Bronchial epithelial cell (primary cell): ENCODE data around the gene SNAPC5. TPM values are rescaled to one million over a fixed set of nuclear protein-coding genes. Genes with fewer than 3 reads are reported as not detected.

Experiments
- DNase-seq: peaks from one replicate; pipeline ENCODE4 v3.0.0-alpha.2; 2010; ENCODE audit warnings: low read depth
- FAIRE-seq: peaks from 2 replicates; lab custom pipeline; 2011; peaks lifted over from hg19 to GRCh38; lab: Jason Lieb, UNC
- H3K27me3 ChIP-seq: 2 replicates; pipeline ENCODE4 v1.5.1; 2011; ENCODE audit warnings: low read length; ENCODE audit not compliant: control insufficient read depth, insufficient read depth
- H3K36me3 ChIP-seq: 2 replicates; pipeline ENCODE4 v1.5.1; 2011; ENCODE audit warnings: low read length; ENCODE audit not compliant: control insufficient read depth, insufficient read depth
- H3K4me3 ChIP-seq: 2 replicates; pipeline ENCODE4 v1.5.1; 2011; ENCODE audit warnings: mild to moderate bottlenecking, low read depth, low read length, control low read depth
- CTCF ChIP-seq: IDR thresholded peaks from 2 replicates; pipeline ENCODE4 v1.5.1; 2011; ENCODE audit warnings: mild to moderate bottlenecking, moderate library complexity, low read length, control low read depth, inconsistent platforms; ENCODE audit not compliant: insufficient read depth, severe bottlenecking
- total RNA-seq: library from RNA; depleted of rRNA; stranded (reverse); fragments of >200 nt; gene quantifications from 2 replicates; pipeline ENCODE4 v1.2.1, GENCODE V29; 2014

The SNAPC5 gene
- 43.3 and 43.7 TPM in 2 replicates for total RNA-seq

GRCh38 chr15:66497502-66498455 is at the start of gene SNAPC5:
TSS of gene SNAPC5 (minus strand) at chr15:66497762. CDS start at chr15:66497731, 31 bp downstream.
- peaks cover 14% of the 10 kb centered on the region for H3K36me3 ChIP-seq
- DNase-seq (peak; percentile 88), FAIRE-seq (no peak)
- peak; percentile 91 for TF ChIP-seq CTCF
- H3K27me3 ChIP-seq = no peaks in the 10 kb centered on the region
- peak within 1 kb of the TSS; percentile 75 for H3K4me3 ChIP-seq

GRCh38 chr15:66545255-66545654 is 47.7 kb upstream of the SNAPC5 start:
- no peaks in the 10 kb centered on the region for H3K27me3 ChIP-seq
- no peak for DNase-seq
- TF ChIP-seq CTCF = no peak
- no peak for FAIRE-seq
- no peak overlapping the region for H3K4me3 ChIP-seq
- peaks cover 1% of the 10 kb centered on the region for H3K36me3 ChIP-seq

GRCh38 chr15:66542896-66543295 is 45.3 kb upstream of the SNAPC5 start:
- FAIRE-seq (no peak), DNase-seq (no peak)
- no peak for TF ChIP-seq CTCF
- no peaks in the 10 kb centered on the region for H3K27me3 ChIP-seq
- peaks cover 1% of the 10 kb centered on the region for H3K36me3 ChIP-seq
- no peak overlapping the region for H3K4me3 ChIP-seq

- no peak overlapping the region for H3K4me3 ChIP-seq
- no peaks in the 10 kb centered on the region for H3K36me3 ChIP-seq
- no peak for TF ChIP-seq CTCF
- DNase-seq (no peak), FAIRE-seq (no peak)
- H3K27me3 ChIP-seq = no peaks in the 10 kb centered on the region
Measured at GRCh38 chr15:66535056-66535455, 37.5 kb upstream of the SNAPC5 start.

- no peak for TF ChIP-seq CTCF
- no peaks in the 10 kb centered on the region for H3K27me3 ChIP-seq
- no peak overlapping the region for H3K4me3 ChIP-seq
- peaks cover 3% of the 10 kb centered on the region for H3K36me3 ChIP-seq
- FAIRE-seq = no peak
- no peak for DNase-seq
Measured at GRCh38 chr15:66524838-66525237, 27.3 kb upstream of the SNAPC5 start.
